ENCODE measurements around the gene RREB1. TPM values are rescaled to one million over a fixed set of nuclear protein-coding genes. Genes with fewer than 3 reads are reported as not detected.
A peak's percentile ranks its signal among the peaks of the same experiment; 100 is the strongest.

Gene RREB1
- total and polyA plus RNA-seq, 2 of the 4 experiments (the other 2 are of a cell fraction) = 8.4 to 14.5 TPM

GRCh38 chr6:7260291-7261031 lies 152.7 kb downstream of the RREB1 start:
- 63% methylated on average over 9 of the region's 13 CpGs; no CpG with 5 or more reads in 1 of the 2 experiments for WGBS, 2 experiments (ENCODE audit: extremely low coverage in 2 of 2, insufficient read length in 1 of 2)
- Histone ChIP-seq H3K27me3 (ENCODE audit: control insufficient read depth, insufficient read depth, low read length) (no peaks in the 10 kb centered on the region), H4K91ac (ENCODE audit: insufficient read depth, low read depth, low read length) (peak overlapping the region; percentile 79), H3K4ac (ENCODE audit: low read depth, low read length) (peak overlapping the region; percentile 86), H2AK9ac (replicated peaks; ENCODE audit: low read depth, low read length, poor library complexity) (peak overlapping the region; percentile 98), H2BK5ac (ENCODE audit: low read depth, low read length, poor library complexity, severe bottlenecking) (peak overlapping the region; percentile 31), H3K9me1 (ENCODE audit: insufficient read depth, low read length) (peaks cover 9% of the 10 kb centered on the region), H3K4me3 (ENCODE audit: insufficient read depth, low read depth, low read length) (peak overlapping the region; percentile 75), H3K23ac (ENCODE audit: low read depth, low read length) (peak overlapping the region; percentile 76), H3K79me1 (ENCODE audit: low read depth in 1 of 2, low read length in 2 of 2) (no peaks in the 10 kb centered on the region), H3K56ac (ENCODE audit: extremely low read depth, insufficient read depth, low read length) (peak overlapping the region; percentile 36; the same call in 1 of the 2 replicates), H2BK120ac (ENCODE audit: low read depth, low read length) (peak overlapping the region; percentile 69), H2AK5ac (ENCODE audit: low read depth, low read length) (peak overlapping the region; percentile 73; the same call in 1 of the 2 replicates), H3K14ac (replicated peaks; ENCODE audit: low read depth, low read length) (peak overlapping the region; percentile 45), H3K27ac (ENCODE audit: insufficient read depth, low read length) (peak overlapping the region; percentile 51), H2BK15ac (ENCODE audit: low read depth, low read length) (peak overlapping the region; percentile 42; the same call in 1 of the 3 replicates), H4K20me1 (ENCODE audit: insufficient read depth, low read length) (no peaks in the 10 kb centered on the region), H3K4me1 (ENCODE audit: control insufficient read depth, insufficient read depth, low read length) (peaks cover 3% of the 10 kb centered on the region), H4K5ac (ENCODE audit: low read depth, low read length) (peak overlapping the region; percentile 78), H3K36me3 (ENCODE audit: control insufficient read depth, insufficient read depth, low read length) (no peaks in the 10 kb centered on the region), H3K4me2 (ENCODE audit: low read depth, low read length) (peak overlapping the region; percentile 81), H3K9me3 (ENCODE audit: control insufficient read depth, insufficient read depth, low read length) (peaks cover 5% of the 10 kb centered on the region), H3K9ac (ENCODE audit: low read depth, low read length) (peak overlapping the region; percentile 59), H4K8ac (ENCODE audit: low read depth in 2 of 2, low read length in 2 of 2) (peak overlapping the region; percentile 87 to 95), H3K18ac (ENCODE audit: low read depth, low read length) (peak overlapping the region; percentile 75), H2BK20ac (ENCODE audit: low read depth, low read length) (0 out of 2 replicates have a peak overlapping the region, but pooled peaks have one; percentile 19), H2AFZ (replicated peaks; ENCODE audit: low read length, poor library complexity) (peak overlapping the region; percentile 96)
- ChIA-PET POLR2A (ENCODE audit: unreplicated experiment) (no interaction called here), CTCF (no interaction called here)
- no TSS peak for BruUV-seq (replicated peaks)
- DNase-seq (no peak), ATAC-seq (ENCODE audit: low read depth) (no peak; the same call in 1 of the 2 replicates)
- intact Hi-C loops (cut with micrococcal nuclease) (loop anchor here (5.0 kb wide), 1 partner anchor 583 kb away; no protein-coding TSS in a partner anchor), dilution Hi-C loops (cut with HindIII; ENCODE audit: low sequenced_read_pairs, unreplicated experiment) (no loop called here), in situ Hi-C loops (cut with MboI; ENCODE audit: low sequenced_read_pairs) (no loop called here)
- no peak for TF ChIP-seq CHD1 (IDR thresholded peaks at IDR 0.05; ENCODE audit: low read depth, low read length)
- TF ChIP-seq, protein P1, sequence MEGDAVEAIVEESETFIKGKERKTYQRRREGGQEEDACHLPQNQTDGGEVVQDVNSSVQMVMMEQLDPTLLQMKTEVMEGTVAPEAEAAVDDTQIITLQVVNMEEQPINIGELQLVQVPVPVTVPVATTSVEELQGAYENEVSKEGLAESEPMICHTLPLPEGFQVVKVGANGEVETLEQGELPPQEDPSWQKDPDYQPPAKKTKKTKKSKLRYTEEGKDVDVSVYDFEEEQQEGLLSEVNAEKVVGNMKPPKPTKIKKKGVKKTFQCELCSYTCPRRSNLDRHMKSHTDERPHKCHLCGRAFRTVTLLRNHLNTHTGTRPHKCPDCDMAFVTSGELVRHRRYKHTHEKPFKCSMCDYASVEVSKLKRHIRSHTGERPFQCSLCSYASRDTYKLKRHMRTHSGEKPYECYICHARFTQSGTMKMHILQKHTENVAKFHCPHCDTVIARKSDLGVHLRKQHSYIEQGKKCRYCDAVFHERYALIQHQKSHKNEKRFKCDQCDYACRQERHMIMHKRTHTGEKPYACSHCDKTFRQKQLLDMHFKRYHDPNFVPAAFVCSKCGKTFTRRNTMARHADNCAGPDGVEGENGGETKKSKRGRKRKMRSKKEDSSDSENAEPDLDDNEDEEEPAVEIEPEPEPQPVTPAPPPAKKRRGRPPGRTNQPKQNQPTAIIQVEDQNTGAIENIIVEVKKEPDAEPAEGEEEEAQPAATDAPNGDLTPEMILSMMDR (conservative IDR thresholded peaks at IDR 0.05; ENCODE audit: low read depth, low read length) = no peak
- no peak for TF ChIP-seq MXI1 (IDR thresholded peaks at IDR 0.05; ENCODE audit: borderline replicate concordance, low read depth, low read length)
- no peak for TF ChIP-seq BHLHE40 (IDR thresholded peaks at IDR 0.05; ENCODE audit: low read depth, low read length)
- TF ChIP-seq POLR2A (IDR thresholded peaks at IDR 0.05; ENCODE audit: low read depth, low read length) = no peak
- TF ChIP-seq, protein P2, sequence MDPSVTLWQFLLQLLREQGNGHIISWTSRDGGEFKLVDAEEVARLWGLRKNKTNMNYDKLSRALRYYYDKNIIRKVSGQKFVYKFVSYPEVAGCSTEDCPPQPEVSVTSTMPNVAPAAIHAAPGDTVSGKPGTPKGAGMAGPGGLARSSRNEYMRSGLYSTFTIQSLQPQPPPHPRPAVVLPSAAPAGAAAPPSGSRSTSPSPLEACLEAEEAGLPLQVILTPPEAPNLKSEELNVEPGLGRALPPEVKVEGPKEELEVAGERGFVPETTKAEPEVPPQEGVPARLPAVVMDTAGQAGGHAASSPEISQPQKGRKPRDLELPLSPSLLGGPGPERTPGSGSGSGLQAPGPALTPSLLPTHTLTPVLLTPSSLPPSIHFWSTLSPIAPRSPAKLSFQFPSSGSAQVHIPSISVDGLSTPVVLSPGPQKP (IDR thresholded peaks at IDR 0.05; ENCODE audit: borderline replicate concordance, low read depth, low read length) = no peak
- TF ChIP-seq MAZ (IDR thresholded peaks at IDR 0.05; ENCODE audit: borderline replicate concordance, low read depth, low read length) = no peak
- no peak for TF ChIP-seq SMC3 (IDR thresholded peaks at IDR 0.05; ENCODE audit: low read depth, low read length)
- TF ChIP-seq MAFK (IDR thresholded peaks at IDR 0.05; ENCODE audit: low read depth, low read length) = no peak
- no peak for TF ChIP-seq CEBPB (IDR thresholded peaks at IDR 0.05; ENCODE audit: low read depth, low read length)
- no peak for TF ChIP-seq RAD21 (IDR thresholded peaks at IDR 0.05; ENCODE audit: low read length)
- TF ChIP-seq RCOR1 (IDR thresholded peaks at IDR 0.05; ENCODE audit: insufficient replicate concordance, low read length) = no peak
- no peak for TF ChIP-seq RFX5 (IDR thresholded peaks at IDR 0.05; ENCODE audit: low read depth, low read length)
- no peak for TF ChIP-seq FOS (IDR thresholded peaks at IDR 0.05; ENCODE audit: low read depth, low read length)
- no peak for TF ChIP-seq NFE2L2 (IDR thresholded peaks at IDR 0.05; ENCODE audit: low read depth, low read length)
